ENCODE results near the gene TBC1D4. TPM values are rescaled to one million over a fixed set of nuclear protein-coding genes. Genes with fewer than 3 reads are reported as not detected.
"Not testable (repeated sequence)": the region's sequence is repeated elsewhere in the genome, so short reads cannot be mapped to it uniquely, and the experiment has no call there.

The TBC1D4 gene
- total RNA-seq, 4 donors from 2014 or later, result 10.5 to 35.0 (median 33.1) TPM

- no peak overlapping the region for H3K27ac ChIP-seq
- no peaks in the 10 kb centered on the region for H3K27me3 ChIP-seq
- peak in 1 of 3 donors; percentile 49 for DNase-seq
- no peaks in the 10 kb centered on the region for H3K4me1 ChIP-seq
- no peaks in the 10 kb centered on the region for H3K36me3 ChIP-seq
- TF ChIP-seq POLR2A (IDR thresholded peaks at IDR 0.05) (no peak), CTCF (IDR thresholded peaks at IDR 0.05) (no peak)
- H3K9me3 ChIP-seq, result no peaks in the 10 kb centered on the region
- H3K4me3 ChIP-seq, result no peak overlapping the region
Measured at GRCh38 chr13:75312884-75313520, 169.0 kb downstream of the TBC1D4 start.

- Histone ChIP-seq H3K27ac (no peak overlapping the region), H3K9me3 (no peaks in the 10 kb centered on the region), H3K4me1 (no peaks in the 10 kb centered on the region), H3K36me3 (no peaks in the 10 kb centered on the region), H3K4me3 (no peak overlapping the region), H3K27me3 (no peaks in the 10 kb centered on the region)
- DNase-seq, result no peak
- no peak for TF ChIP-seq CTCF (IDR thresholded peaks at IDR 0.05)
- TF ChIP-seq POLR2A (IDR thresholded peaks at IDR 0.05), result no peak
Measured at GRCh38 chr13:75309981-75310580, 171.9 kb downstream of the TBC1D4 start.

- no peak for DNase-seq
- no peak overlapping the region for H3K27ac ChIP-seq
- TF ChIP-seq POLR2A (IDR thresholded peaks at IDR 0.05) (no peak), CTCF (IDR thresholded peaks at IDR 0.05) (no peak)
- no peaks in the 10 kb centered on the region for H3K9me3 ChIP-seq
- no peak overlapping the region for H3K4me3 ChIP-seq
- no peaks in the 10 kb centered on the region for H3K36me3 ChIP-seq
- no peaks in the 10 kb centered on the region for H3K27me3 ChIP-seq
- no peaks in the 10 kb centered on the region for H3K4me1 ChIP-seq
Measured at GRCh38 chr13:75308222-75308621, 173.7 kb downstream of the TBC1D4 start.

GRCh38 chr13:75307370-75307949 lies 174.5 kb downstream of the TBC1D4 start:
- no peaks in the 10 kb centered on the region for H3K4me1 ChIP-seq
- no peak for DNase-seq
- no peaks in the 10 kb centered on the region for H3K36me3 ChIP-seq
- no peak overlapping the region for H3K27ac ChIP-seq
- no peaks in the 10 kb centered on the region for H3K9me3 ChIP-seq
- no peak overlapping the region for H3K4me3 ChIP-seq
- TF ChIP-seq POLR2A (IDR thresholded peaks at IDR 0.05) (no peak), CTCF (IDR thresholded peaks at IDR 0.05) (no peak)
- no peaks in the 10 kb centered on the region for H3K27me3 ChIP-seq

GRCh38 chr13:75306967-75307366 lies 175.0 kb downstream of the TBC1D4 start:
- DNase-seq, H3K27ac ChIP-seq, H3K9me3 ChIP-seq, H3K4me3 ChIP-seq, H3K36me3 ChIP-seq, H3K27me3 ChIP-seq, H3K4me1 ChIP-seq: not testable (repeated sequence)

GRCh38 chr13:75305059-75305458 lies 176.9 kb downstream of the TBC1D4 start:
- Histone ChIP-seq H3K4me3 (no peak overlapping the region), H3K27ac (no peak overlapping the region), H3K27me3 (no peaks in the 10 kb centered on the region), H3K4me1 (no peaks in the 10 kb centered on the region), H3K36me3 (no peaks in the 10 kb centered on the region), H3K9me3 (no peaks in the 10 kb centered on the region)
- DNase-seq, result no peak
- TF ChIP-seq POLR2A (IDR thresholded peaks at IDR 0.05) (no peak), CTCF (IDR thresholded peaks at IDR 0.05) (no peak)
